Measurements from ENCODE around the gene TBC1D32. TPM values are rescaled to one million over a fixed set of nuclear protein-coding genes. Genes with fewer than 3 reads are reported as not detected.

The TBC1D32 gene
- polyA plus RNA-seq, 1 donor (not counting 4 experiments of a cell fraction or from before 2014, with no cell fraction given): 6.7 TPM

DNA sequence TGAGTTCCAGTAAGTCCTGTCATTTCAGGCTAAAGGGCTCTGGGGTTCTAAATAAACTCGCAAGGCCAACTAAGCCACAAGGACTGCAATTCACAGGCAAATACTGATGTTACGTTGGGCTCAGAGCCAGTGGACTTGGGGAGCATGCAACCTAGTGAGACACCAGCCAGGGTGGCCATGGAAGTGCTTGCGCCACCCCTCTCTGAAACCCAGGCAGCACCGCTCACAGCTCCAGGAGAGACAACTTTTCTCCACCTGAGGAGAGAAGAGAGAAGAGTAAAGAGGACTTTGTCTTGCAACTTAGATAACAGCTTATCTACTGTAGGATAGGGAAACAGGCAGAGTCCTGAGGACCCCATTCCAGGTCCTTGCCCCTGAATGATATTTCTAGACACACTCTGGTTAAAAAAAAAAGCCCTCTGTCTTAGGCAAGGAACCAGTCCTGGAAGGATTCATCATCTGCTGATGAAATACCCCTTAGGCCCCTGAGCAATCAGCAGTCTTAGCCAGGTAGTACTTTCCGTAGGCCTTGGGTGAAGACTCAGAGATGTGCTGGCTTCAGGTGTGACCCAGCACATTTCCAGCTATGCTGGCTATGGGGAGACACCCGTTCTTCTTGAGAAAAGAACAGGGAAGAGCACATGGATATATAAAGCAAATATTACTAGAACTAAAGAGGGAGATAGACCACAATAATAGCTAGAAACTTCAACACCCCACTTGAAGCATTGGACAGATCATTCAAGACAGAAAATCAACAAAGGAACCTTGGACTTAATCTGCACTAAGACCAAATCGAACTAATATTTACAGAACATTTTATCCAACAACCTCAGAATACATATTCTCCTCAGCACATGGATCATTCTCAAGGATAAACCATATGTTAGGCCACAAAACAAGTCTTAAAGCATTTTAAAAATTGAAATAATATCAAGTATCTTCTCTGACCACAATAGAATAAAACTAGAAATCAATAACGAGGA, 31.5 kb upstream of the TBC1D32 start:
- no peak for TF ChIP-seq CTCF (optimal IDR thresholded peaks at IDR 0.05 in 1 of 3, IDR thresholded peaks at IDR 0.05 in 1 of 3, conservative IDR thresholded peaks at IDR 0.05 in 1 of 3; ENCODE audit: extremely low read depth in 1 of 3, insufficient read depth in 2 of 3, low read length in 3 of 3)
- no peak for TF ChIP-seq EZH2 (IDR thresholded peaks at IDR 0.05; ENCODE audit: low read length)
- Histone ChIP-seq H3K36me3 (ENCODE audit: control insufficient read depth in 2 of 2, extremely low read depth in 1 of 2, insufficient read depth in 2 of 2, low read length in 2 of 2) (no peaks in the 10 kb centered on the region), H4K20me1 (ENCODE audit: control insufficient read depth, extremely low read depth, insufficient read depth, low read length) (no peaks in the 10 kb centered on the region)

GRCh38 chr6:121356575-121356974, 22.3 kb upstream of the TBC1D32 start:
- no peaks in the 10 kb centered on the region for H4K20me1 ChIP-seq (ENCODE audit: control insufficient read depth, extremely low read depth, insufficient read depth, low read length)
- no peak for TF ChIP-seq EZH2 (IDR thresholded peaks at IDR 0.05; ENCODE audit: low read length)
- TF ChIP-seq CTCF (optimal IDR thresholded peaks at IDR 0.05 in 1 of 3, IDR thresholded peaks at IDR 0.05 in 1 of 3, conservative IDR thresholded peaks at IDR 0.05 in 1 of 3; ENCODE audit: extremely low read depth in 1 of 3, insufficient read depth in 2 of 3, low read length in 3 of 3): no peak
- H3K79me2 ChIP-seq (ENCODE audit: control insufficient read depth, insufficient read depth, low read length): no peaks in the 10 kb centered on the region
- H3K36me3 ChIP-seq (ENCODE audit: control insufficient read depth in 2 of 2, extremely low read depth in 1 of 2, insufficient read depth in 2 of 2, low read length in 2 of 2): no peaks in the 10 kb centered on the region
- no peaks in the 10 kb centered on the region for H3K4me1 ChIP-seq (ENCODE audit: control insufficient read depth, extremely low read depth, insufficient read depth, low read length)
- H3K27me3 ChIP-seq (ENCODE audit: control insufficient read depth, extremely low read depth, insufficient read depth, low read length): no peaks in the 10 kb centered on the region
- H2AFZ ChIP-seq (ENCODE audit: control insufficient read depth, low read length): no peak overlapping the region
- H3K9me3 ChIP-seq (ENCODE audit: control insufficient read depth, low read depth, low read length): no peaks in the 10 kb centered on the region
- dilution Hi-C loops (cut with MboI; ENCODE audit: extremely low pct_ligation_motif_present, low sequenced_read_pairs): no loop called here
- no peak for DNase-seq (ENCODE audit: low read depth, low spot score)
- FAIRE-seq: no peak
- no peak overlapping the region for H3K9ac ChIP-seq (ENCODE audit: control insufficient read depth, extremely low read depth, insufficient read depth, low read length)
- H3K4me2 ChIP-seq (ENCODE audit: control insufficient read depth, extremely low read depth, insufficient read depth, low read depth, low read length): no peak overlapping the region
- no peaks in the 10 kb centered on the region for H3K9me1 ChIP-seq (ENCODE audit: control insufficient read depth, extremely low read depth, insufficient read depth, low read length)
- no peak overlapping the region for H3K27ac ChIP-seq (ENCODE audit: control insufficient read depth, insufficient read depth, low read length)
- H3K4me3 ChIP-seq (ENCODE audit: control insufficient read depth in 2 of 3, extremely low read depth in 1 of 3, insufficient read depth in 2 of 3, low read depth in 1 of 3, low read length in 3 of 3): no peak overlapping the region

More for the DNA sequence above, 31.5 kb upstream of the TBC1D32 start:
- dilution Hi-C loops (cut with MboI; ENCODE audit: extremely low pct_ligation_motif_present, low sequenced_read_pairs): no loop called here
- H3K4me1 ChIP-seq (ENCODE audit: control insufficient read depth, extremely low read depth, insufficient read depth, low read length): no peaks in the 10 kb centered on the region
- FAIRE-seq: no peak
- H3K9ac ChIP-seq (ENCODE audit: control insufficient read depth, extremely low read depth, insufficient read depth, low read length): no peak overlapping the region
- no peak overlapping the region for H2AFZ ChIP-seq (ENCODE audit: control insufficient read depth, low read length)
- no peak for DNase-seq (ENCODE audit: low read depth, low spot score)
- H3K4me2 ChIP-seq (ENCODE audit: control insufficient read depth, extremely low read depth, insufficient read depth, low read depth, low read length): no peak overlapping the region
- H3K79me2 ChIP-seq (ENCODE audit: control insufficient read depth, insufficient read depth, low read length): no peaks in the 10 kb centered on the region
- H3K9me3 ChIP-seq (ENCODE audit: control insufficient read depth, low read depth, low read length): no peaks in the 10 kb centered on the region
- H3K27me3 ChIP-seq (ENCODE audit: control insufficient read depth, extremely low read depth, insufficient read depth, low read length): no peaks in the 10 kb centered on the region
- no peak overlapping the region for H3K4me3 ChIP-seq (ENCODE audit: control insufficient read depth in 2 of 3, extremely low read depth in 1 of 3, insufficient read depth in 2 of 3, low read depth in 1 of 3, low read length in 3 of 3)
- no peaks in the 10 kb centered on the region for H3K9me1 ChIP-seq (ENCODE audit: control insufficient read depth, extremely low read depth, insufficient read depth, low read length)
- no peak overlapping the region for H3K27ac ChIP-seq (ENCODE audit: control insufficient read depth, insufficient read depth, low read length)
